ENCODE results near the gene ATP13A4. TPM values are rescaled to one million over a fixed set of nuclear protein-coding genes. Genes with fewer than 3 reads are reported as not detected.

The ATP13A4 gene
- total RNA-seq, 1 donor from 2014 or later: 0.49 TPM

DNA sequence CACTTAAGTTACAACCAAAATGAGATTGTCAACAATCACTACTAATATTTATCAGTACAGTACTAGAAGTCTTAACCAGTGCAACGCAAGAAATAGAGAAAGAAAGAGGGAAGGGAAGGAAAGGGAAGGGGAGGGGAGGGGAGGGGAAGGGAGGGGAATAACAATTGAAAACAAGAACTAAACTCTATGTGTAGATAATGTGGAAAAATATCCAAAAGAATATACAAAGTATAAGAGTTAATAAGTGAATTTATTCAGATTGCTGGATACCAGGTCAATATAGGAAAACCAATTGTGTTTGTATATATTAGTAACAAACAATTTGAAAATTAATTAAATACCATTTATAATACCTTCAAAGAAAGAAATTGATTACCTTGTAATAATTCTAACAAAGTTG is 186.8 kb downstream of the ATP13A4 start:
- Mint-ChIP-seq H3K4me3 (ENCODE audit: unreplicated experiment) (no peak overlapping the region), H3K36me3 (ENCODE audit: low read depth, unreplicated experiment) (no peaks in the 10 kb centered on the region), H3K27ac (ENCODE audit: unreplicated experiment) (no peak overlapping the region), H3K27me3 (ENCODE audit: unreplicated experiment) (no peaks in the 10 kb centered on the region), H3K4me1 (ENCODE audit: unreplicated experiment) (no peaks in the 10 kb centered on the region), H3K9me3 (ENCODE audit: unreplicated experiment) (no peaks in the 10 kb centered on the region)
- TF ChIP-seq CTCF (IDR thresholded peaks at IDR 0.05; ENCODE audit: unreplicated experiment): no peak
- DNase-seq (ENCODE audit: low spot score): no peak

DNA sequence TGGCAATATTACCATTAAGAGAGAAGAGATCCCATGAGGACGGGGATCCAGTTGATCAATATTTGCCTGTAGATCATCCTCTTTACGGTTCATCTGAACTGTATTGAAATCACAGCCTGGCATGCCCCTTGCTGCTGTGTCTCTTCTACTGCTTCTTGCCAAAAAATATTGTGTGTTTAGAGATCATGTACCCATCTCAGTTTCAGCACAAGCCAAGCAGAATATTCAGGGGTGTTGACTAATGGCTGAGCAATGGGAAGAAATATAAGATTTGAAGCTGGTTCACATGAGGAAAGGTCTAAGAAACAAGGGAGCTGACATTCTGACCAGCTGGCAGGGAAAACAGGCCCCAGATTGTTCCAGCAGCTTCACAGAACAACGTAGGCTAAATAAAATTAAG is 197.4 kb downstream of the ATP13A4 start:
- no peaks in the 10 kb centered on the region for H3K9me3 Mint-ChIP-seq (ENCODE audit: unreplicated experiment)
- no peaks in the 10 kb centered on the region for H3K36me3 Mint-ChIP-seq (ENCODE audit: low read depth, unreplicated experiment)
- H3K4me3 Mint-ChIP-seq (ENCODE audit: unreplicated experiment): no peak overlapping the region
- H3K27ac Mint-ChIP-seq (ENCODE audit: unreplicated experiment): no peak overlapping the region
- no peaks in the 10 kb centered on the region for H3K4me1 Mint-ChIP-seq (ENCODE audit: unreplicated experiment)
- no peaks in the 10 kb centered on the region for H3K27me3 Mint-ChIP-seq (ENCODE audit: unreplicated experiment)
- no peak for DNase-seq (ENCODE audit: low spot score)
- TF ChIP-seq CTCF (IDR thresholded peaks at IDR 0.05; ENCODE audit: unreplicated experiment): no peak

GRCh38 chr3:193354423-193354822 is 200.3 kb downstream of the ATP13A4 start:
- TF ChIP-seq CTCF (IDR thresholded peaks at IDR 0.05; ENCODE audit: unreplicated experiment): no peak
- Mint-ChIP-seq H3K9me3 (ENCODE audit: unreplicated experiment) (no peaks in the 10 kb centered on the region), H3K36me3 (ENCODE audit: low read depth, unreplicated experiment) (no peaks in the 10 kb centered on the region), H3K27me3 (ENCODE audit: unreplicated experiment) (no peaks in the 10 kb centered on the region), H3K27ac (ENCODE audit: unreplicated experiment) (no peak overlapping the region), H3K4me3 (ENCODE audit: unreplicated experiment) (no peak overlapping the region), H3K4me1 (ENCODE audit: unreplicated experiment) (no peaks in the 10 kb centered on the region)
- DNase-seq (ENCODE audit: low spot score): no peak

Other genes starting within 250 kb of the ATP13A4 start
- 0.23 TPM for gene ATP13A5, start 176.1 kb downstream of the ATP13A4 start, total RNA-seq (ENCODE audit: unreplicated experiment)
- 67.2 TPM for gene OPA1, start 38.3 kb upstream of the ATP13A4 start, total RNA-seq (ENCODE audit: unreplicated experiment)